Endothelial cell of umbilical vein (primary cell): ENCODE data around the gene GMPPA. TPM values are rescaled to one million over a fixed set of nuclear protein-coding genes. Genes with fewer than 3 reads are reported as not detected.

Source experiments
- BruUV-seq: library from RNA; stranded (reverse); fragments of 400-500 nt; replicated peaks from 2 replicates; lab custom pipeline; 2021; lab: Mats Ljungman, UMichigan
- CTCF ChIA-PET: fragments of 300-600, 350-600 bp; sonication (Branson Sonifier 250); formaldehyde crosslinking; loops from one replicate; lab custom pipeline; 2021; ENCODE audit warnings: antibody characterized with exemption, inconsistent platforms; lab: Charles Lee
- POLR2A ChIA-PET: fragments of 300-600, 350-600 bp; sonication (Branson Sonifier 250); formaldehyde crosslinking; loops from one replicate; lab custom pipeline; 2021; ENCODE audit warnings: antibody characterized with exemption, inconsistent platforms; lab: Charles Lee
- DNase-seq: peaks from one replicate; pipeline ENCODE4 v3.0.0-alpha.2; 2011; ENCODE audit warnings: low read depth, low spot score
- FAIRE-seq: peaks from 2 replicates; lab custom pipeline; 2011; peaks lifted over from hg19 to GRCh38; lab: Jason Lieb, UNC
- H2AFZ ChIP-seq: 2 replicates; pipeline ENCODE4 v1.6.0; 2012; ENCODE audit warnings: low read depth, low read length, control low read depth, inconsistent platforms
- H3K27ac ChIP-seq: 2 replicates; pipeline ENCODE4 v1.5.1; 2011; ENCODE audit warnings: low read depth, mild to moderate bottlenecking, control low read depth, low read length, moderate library complexity; ENCODE audit not compliant: insufficient read depth
- H3K27me3 ChIP-seq, 2 experiments: 2 replicates each; pipeline versions ENCODE4 v1.6.0 to v1.6.1; 2011; ENCODE audit warnings: low read length in 2 of 2, mixed read lengths in 1 of 2; ENCODE audit not compliant: control insufficient read depth in 2 of 2, insufficient read depth in 2 of 2
- H3K36me3 ChIP-seq, 2 experiments: 2 replicates in 1 of 2; 3 replicates in 1 of 2; pipeline ENCODE4 v1.5.1; 2011; ENCODE audit warnings: low read length in 2 of 2, mild to moderate bottlenecking in 1 of 2, moderate library complexity in 1 of 2; ENCODE audit not compliant: control insufficient read depth in 2 of 2, insufficient read depth in 2 of 2; ENCODE audit errors: extremely low read depth in 1 of 2
- H3K4me1 ChIP-seq: 3 replicates; pipeline ENCODE4 v1.5.1; 2011; ENCODE audit warnings: mild to moderate bottlenecking, low read length; ENCODE audit not compliant: control insufficient read depth, insufficient read depth; ENCODE audit errors: extremely low read depth
- H3K4me2 ChIP-seq: 2 replicates; pipeline ENCODE4 v1.6.1; 2011; ENCODE audit warnings: low read length, control low read depth, mixed read lengths; ENCODE audit not compliant: insufficient read depth
- H3K4me3 ChIP-seq, 3 experiments: fragments of 200-600 bp in 1 of 3; sonication (generic), shearing (Covaris generic) in 1 of 3; replicated peaks in 1 of 3; 2 replicates each; pipeline ENCODE4 v1.5.1; 2011 to 2016; ENCODE audit warnings: control low read depth in 3 of 3, low read length in 3 of 3, mild to moderate bottlenecking in 2 of 3, inconsistent platforms in 1 of 3, low read depth in 1 of 3, moderate library complexity in 1 of 3; ENCODE audit not compliant: insufficient read depth in 1 of 3
- H3K79me2 ChIP-seq: 2 replicates; pipeline ENCODE4 v1.6.0; 2012; ENCODE audit warnings: low read length, inconsistent platforms; ENCODE audit not compliant: control insufficient read depth, insufficient read depth
- H3K9ac ChIP-seq: replicated peaks from 2 replicates; pipeline ENCODE3; 2011; ENCODE audit warnings: low read length, control low read depth; ENCODE audit not compliant: insufficient read depth; ENCODE audit errors: extremely low read depth
- H3K9me1 ChIP-seq: replicated peaks from 3 replicates; pipeline ENCODE4 v1.6.0; 2011; ENCODE audit warnings: mild to moderate bottlenecking, low read length; ENCODE audit not compliant: control insufficient read depth, insufficient read depth; ENCODE audit errors: extremely low read depth
- H3K9me3 ChIP-seq: replicated peaks from 2 replicates; pipeline ENCODE4 v1.5.1; 2012; ENCODE audit warnings: low read length, inconsistent platforms; ENCODE audit not compliant: control insufficient read depth, insufficient read depth
- H4K20me1 ChIP-seq: replicated peaks from 2 replicates; pipeline ENCODE3; 2011; ENCODE audit warnings: mild to moderate bottlenecking, low read length; ENCODE audit not compliant: control insufficient read depth, insufficient read depth; ENCODE audit errors: extremely low read depth
- EZH2 ChIP-seq: IDR thresholded peaks from 2 replicates; pipeline ENCODE4 v1.6.1; 2012; ENCODE audit warnings: borderline replicate concordance, low read depth, mild to moderate bottlenecking, moderate library complexity, low read length, inconsistent platforms; ENCODE audit not compliant: severe bottlenecking
- FOS ChIP-seq: IDR thresholded peaks from 2 replicates; pipeline ENCODE4 v1.6.1; 2011; ENCODE audit warnings: mild to moderate bottlenecking, low read length, moderate library complexity, borderline replicate concordance; ENCODE audit not compliant: insufficient read depth
- GATA2 ChIP-seq: IDR thresholded peaks from 2 replicates; pipeline ENCODE4 v1.7.0; 2011; ENCODE audit warnings: low read depth, mild to moderate bottlenecking, moderate library complexity, mixed read lengths, low read length; ENCODE audit not compliant: insufficient read length, insufficient read depth
- JUN ChIP-seq: IDR thresholded peaks from 2 replicates; pipeline ENCODE4 v1.6.1; 2011; ENCODE audit warnings: borderline replicate concordance, low read depth; ENCODE audit not compliant: insufficient read length, insufficient read depth
- MAX ChIP-seq: IDR thresholded peaks from 2 replicates; pipeline ENCODE4 v1.6.1; 2011; ENCODE audit not compliant: insufficient read depth, insufficient read length
- MYC ChIP-seq: IDR thresholded peaks from one replicate; pipeline ENCODE4 v1.6.1; 2011; ENCODE audit warnings: mild to moderate bottlenecking, low read depth, low read length
- POLR2A ChIP-seq: IDR thresholded peaks from 2 replicates; pipeline ENCODE4 v1.6.1; 2012; ENCODE audit warnings: low read depth, mild to moderate bottlenecking, control low read depth, low read length
- POLR2AphosphoS5 ChIP-seq: IDR thresholded peaks from 2 replicates; pipeline ENCODE4 v1.6.1; 2012; ENCODE audit warnings: low read depth, mild to moderate bottlenecking, control low read depth, low read length, moderate library complexity; ENCODE audit not compliant: insufficient read depth
- dilution Hi-C: fragments of 300-500 bp; cut with MboI; formaldehyde crosslinking; loops from one replicate; pipeline ENCODE4 v1.15.0; 2019; ENCODE audit warnings: low sequenced_read_pairs; ENCODE audit not compliant: extremely low pct_ligation_motif_present
- intact Hi-C: fragments of 100-400 bp; cut with micrococcal nuclease; formaldehyde crosslinking; loops from one replicate; pipeline ENCODE4 v1.10.0; 2022
- polyA plus RNA-seq, 4 experiments: library from polyadenylated mRNA; depleted of rRNA in 3 of 4; stranded (reverse) in 3 of 4; unstranded in 1 of 4; fragments of >200 nt; gene quantifications; 2 replicates each; pipeline versions ENCODE4 v1.2.1 to v1.2.3, GENCODE V29; 2011 to 2012; ENCODE audit warnings: missing spikeins in 1 of 4
- total RNA-seq: library from RNA; stranded (reverse); gene quantifications from 2 replicates; pipeline ENCODE4 v1.2.3, GENCODE V29; 2021
- TF ChIP-seq, protein P1 (sequence below), 2 donors: IDR thresholded peaks; 1 replicate in 1 of 2; 2 replicates in 1 of 2; pipeline ENCODE4 v1.5.1; 2011; ENCODE audit warnings: low read length in 2 of 2, mild to moderate bottlenecking in 2 of 2, moderate library complexity in 2 of 2, control low read depth in 1 of 2, inconsistent platforms in 1 of 2, low read depth in 1 of 2; ENCODE audit not compliant: insufficient read depth in 1 of 2; ENCODE audit errors: extremely low read depth in 1 of 2

Gene GMPPA
- total and polyA plus RNA-seq, 2 donors (not counting 3 experiments of a cell fraction or from before 2014, with no cell fraction given), result 39.1 to 104 TPM

GRCh38 chr2:219510512-219511135, 11.9 kb downstream of the GMPPA start:
- no peak overlapping the region for H3K27ac ChIP-seq
- H3K27me3 ChIP-seq, result peaks cover 43 to 48% of the 10 kb centered on the region in 2 experiments
- H2AFZ ChIP-seq, result no peak overlapping the region
- no peaks in the 10 kb centered on the region for H3K4me1 ChIP-seq
- dilution Hi-C loops, result no loop called here
- POLR2A ChIA-PET, result interaction anchor here (0.5 to 1.0 kb wide), 2 partner anchors 12 to 157 kb away, joined by 3 to 20 read pairs; partner anchors contain the start of gene GMPPA
- DNase-seq (no peak), FAIRE-seq (no peak)
- H3K9me3 ChIP-seq, result no peaks in the 10 kb centered on the region
- no peak overlapping the region for H3K9ac ChIP-seq
- no peaks in the 10 kb centered on the region for H4K20me1 ChIP-seq
- no TSS peak for BruUV-seq
- H3K36me3 ChIP-seq, result peaks cover 0 to 8% of the 10 kb centered on the region in 2 experiments
- H3K9me1 ChIP-seq, result no peaks in the 10 kb centered on the region
- no peak overlapping the region for H3K4me2 ChIP-seq
- CTCF ChIA-PET, result interaction anchor here (0.7 to 6.6 kb wide), 27 partner anchors 8 to 132 kb away, joined by 3 to 151 read pairs (median 5); partner anchors contain the start of genes DES, GMPPA and STK11IP
- intact Hi-C loops, result no loop called here
- no peak overlapping the region for H3K4me3 ChIP-seq
- H3K79me2 ChIP-seq, result no peaks in the 10 kb centered on the region
- TF ChIP-seq MYC (no peak), FOS (no peak), GATA2 (no peak), POLR2A (no peak), MAX (no peak), POLR2AphosphoS5 (no peak), JUN (no peak), EZH2 (no peak)
- TF ChIP-seq, protein P1, sequence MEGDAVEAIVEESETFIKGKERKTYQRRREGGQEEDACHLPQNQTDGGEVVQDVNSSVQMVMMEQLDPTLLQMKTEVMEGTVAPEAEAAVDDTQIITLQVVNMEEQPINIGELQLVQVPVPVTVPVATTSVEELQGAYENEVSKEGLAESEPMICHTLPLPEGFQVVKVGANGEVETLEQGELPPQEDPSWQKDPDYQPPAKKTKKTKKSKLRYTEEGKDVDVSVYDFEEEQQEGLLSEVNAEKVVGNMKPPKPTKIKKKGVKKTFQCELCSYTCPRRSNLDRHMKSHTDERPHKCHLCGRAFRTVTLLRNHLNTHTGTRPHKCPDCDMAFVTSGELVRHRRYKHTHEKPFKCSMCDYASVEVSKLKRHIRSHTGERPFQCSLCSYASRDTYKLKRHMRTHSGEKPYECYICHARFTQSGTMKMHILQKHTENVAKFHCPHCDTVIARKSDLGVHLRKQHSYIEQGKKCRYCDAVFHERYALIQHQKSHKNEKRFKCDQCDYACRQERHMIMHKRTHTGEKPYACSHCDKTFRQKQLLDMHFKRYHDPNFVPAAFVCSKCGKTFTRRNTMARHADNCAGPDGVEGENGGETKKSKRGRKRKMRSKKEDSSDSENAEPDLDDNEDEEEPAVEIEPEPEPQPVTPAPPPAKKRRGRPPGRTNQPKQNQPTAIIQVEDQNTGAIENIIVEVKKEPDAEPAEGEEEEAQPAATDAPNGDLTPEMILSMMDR (IDR thresholded peaks at IDR 0.05; ENCODE audit: extremely low read depth in 1 of 2, insufficient read depth in 1 of 2, low read depth in 1 of 2, low read length in 2 of 2), result no peak
